Erythroblast (primary cell): ENCODE results near the gene CBLB.
A peak's percentile ranks its signal among the peaks of the same experiment; 100 is the strongest.

Experiments
- DNase-seq, 2 experiments: peaks; one replicate each; lab custom pipeline; 2025; lab: John Stamatoyannopoulos, UW
- GATA1 ChIP-seq: IDR thresholded peaks from 2 replicates; pipeline ENCODE4 v1.6.1; 2011; ENCODE audit warnings: low read depth, mild to moderate bottlenecking, control low read depth, low read length, moderate library complexity
- POLR2A ChIP-seq: IDR thresholded peaks from 2 replicates; pipeline ENCODE4 v1.6.1; 2011; ENCODE audit warnings: mild to moderate bottlenecking, low read length

CBLB gene

GRCh38 chr3:105866656-105867653 lies 1.9 kb downstream of the CBLB start:
- DNase-seq = peak; percentile 35 to 57

DNA sequence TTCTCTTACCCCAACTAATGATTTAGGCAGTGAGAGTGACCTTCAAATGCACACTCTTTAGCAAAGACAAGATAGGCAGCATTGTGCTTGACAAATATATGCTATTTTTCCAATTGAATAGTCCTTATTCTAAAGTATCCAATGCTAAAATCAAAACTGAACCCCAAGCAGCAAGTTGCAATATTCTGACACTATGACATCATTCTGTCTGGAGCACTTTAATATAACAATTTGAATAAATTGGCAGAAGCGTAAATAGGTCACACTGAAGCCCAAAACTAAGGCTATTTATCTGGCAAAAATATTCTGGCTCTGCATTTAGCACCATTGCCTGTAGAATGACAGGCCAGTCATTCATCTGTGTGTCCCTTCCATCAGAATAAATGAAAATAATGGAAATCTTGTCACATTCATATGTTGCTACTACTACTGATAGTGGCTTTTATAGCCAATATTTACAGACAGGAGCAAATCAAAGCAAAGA lies 2.9 kb downstream of the CBLB start:
- no peak for TF ChIP-seq GATA1
- no peak for TF ChIP-seq POLR2A
- no peak for DNase-seq

More at GRCh38 chr3:105866656-105867653, 1.9 kb downstream of the CBLB start:
- TF ChIP-seq POLR2A (no peak), GATA1 (no peak)

- no peak for DNase-seq
- TF ChIP-seq GATA1 = no peak
- no peak for TF ChIP-seq POLR2A
Observed at GRCh38 chr3:105865016-105865623, 3.7 kb downstream of the CBLB start.

GRCh38 chr3:105864212-105864611 lies 4.6 kb downstream of the CBLB start:
- no peak for DNase-seq
- TF ChIP-seq POLR2A = no peak
- TF ChIP-seq GATA1 = no peak

- DNase-seq = no peak
- TF ChIP-seq POLR2A = no peak
- TF ChIP-seq GATA1 = no peak
Observed at GRCh38 chr3:105863608-105864007, 5.2 kb downstream of the CBLB start.

DNA sequence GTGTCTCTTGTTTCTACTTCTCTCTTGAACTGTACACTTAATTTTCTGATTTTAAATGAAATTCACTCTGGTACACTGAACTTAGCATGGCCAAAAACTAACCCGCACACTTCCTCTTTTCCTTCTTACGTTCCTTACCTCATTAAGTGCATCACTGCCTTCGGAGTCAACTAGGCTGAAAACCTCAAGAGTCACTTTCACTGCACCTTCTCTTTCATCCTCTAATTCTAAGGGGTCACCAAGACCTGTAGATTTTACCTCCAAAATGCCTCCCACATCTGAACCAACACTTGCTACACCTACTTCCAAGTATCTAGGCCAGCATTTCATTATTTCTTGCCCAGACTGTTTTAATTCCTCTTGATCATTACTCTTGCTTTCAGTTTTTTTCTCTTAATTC lies 6.6 kb downstream of the CBLB start:
- DNase-seq = no peak
- TF ChIP-seq GATA1 (no peak), POLR2A (no peak)

DNA sequence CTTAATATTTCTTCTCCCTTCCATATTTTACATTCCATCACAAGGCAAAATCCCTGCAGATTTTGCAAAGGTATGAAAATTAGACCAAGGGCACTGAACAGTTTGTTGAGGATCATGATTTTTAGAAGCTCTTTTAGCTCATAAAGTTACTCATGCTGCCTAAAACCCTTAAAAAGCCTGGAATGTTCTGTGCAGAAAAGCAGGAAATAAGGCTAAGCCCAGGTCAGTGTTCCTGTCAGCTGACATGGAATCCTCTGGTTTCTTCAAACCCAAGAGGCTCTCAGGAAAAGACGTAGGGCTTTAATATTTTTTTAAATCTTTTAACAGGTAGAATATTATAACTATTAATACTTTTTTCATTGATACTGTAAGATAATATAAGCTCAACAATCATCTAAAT lies 8.2 kb downstream of the CBLB start:
- DNase-seq = no peak

GRCh38 chr3:105858017-105858416 lies 10.8 kb downstream of the CBLB start:
- DNase-seq = no peak
- no peak for TF ChIP-seq GATA1
- no peak for TF ChIP-seq POLR2A

More for the DNA sequence above, 8.2 kb downstream of the CBLB start:
- TF ChIP-seq GATA1 (no peak), POLR2A (no peak)

DNA sequence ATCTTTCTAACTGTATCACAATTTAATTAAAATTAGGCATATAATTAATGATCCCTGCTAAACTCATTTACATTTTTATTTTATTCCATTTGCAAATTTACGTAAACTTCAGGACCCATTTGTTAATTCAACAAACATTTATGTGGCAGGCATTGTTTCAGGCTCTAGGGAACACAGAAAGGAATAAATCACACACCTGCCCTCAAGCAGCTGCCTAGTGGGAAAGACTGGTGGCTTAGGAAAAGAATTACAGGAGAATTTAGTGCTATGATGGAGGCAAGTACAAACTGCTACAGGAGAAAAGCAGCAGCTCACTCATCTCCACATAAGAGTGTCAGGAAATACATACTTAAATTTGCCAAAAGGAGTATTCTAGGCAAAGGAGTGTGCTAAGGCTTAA lies 11.2 kb downstream of the CBLB start:
- no peak for TF ChIP-seq GATA1
- TF ChIP-seq POLR2A = no peak
- no peak for DNase-seq

DNA sequence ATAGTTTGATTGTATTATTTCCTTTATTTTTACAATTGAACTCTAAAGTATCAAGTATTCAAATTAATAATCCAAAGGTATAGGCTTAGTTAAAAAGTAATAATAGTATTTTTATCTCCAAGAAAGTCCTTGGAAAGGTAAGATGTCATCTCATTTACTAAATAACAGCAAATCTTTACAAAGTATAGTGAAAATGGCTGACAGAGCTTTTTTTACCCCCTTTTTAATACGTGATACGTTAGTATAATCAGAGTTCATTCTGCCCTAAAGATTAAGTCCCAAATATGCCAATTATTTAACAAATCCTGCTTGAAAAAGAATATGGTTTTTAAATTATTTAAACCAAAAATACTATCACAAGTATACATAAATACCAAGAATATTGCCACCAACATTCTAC lies 12.2 kb downstream of the CBLB start:
- TF ChIP-seq GATA1 (no peak), POLR2A (no peak)
- no peak for DNase-seq

- DNase-seq = no peak
- TF ChIP-seq GATA1 (no peak), POLR2A (no peak)
Observed at GRCh38 chr3:105853801-105854432, 14.9 kb downstream of the CBLB start.

DNA sequence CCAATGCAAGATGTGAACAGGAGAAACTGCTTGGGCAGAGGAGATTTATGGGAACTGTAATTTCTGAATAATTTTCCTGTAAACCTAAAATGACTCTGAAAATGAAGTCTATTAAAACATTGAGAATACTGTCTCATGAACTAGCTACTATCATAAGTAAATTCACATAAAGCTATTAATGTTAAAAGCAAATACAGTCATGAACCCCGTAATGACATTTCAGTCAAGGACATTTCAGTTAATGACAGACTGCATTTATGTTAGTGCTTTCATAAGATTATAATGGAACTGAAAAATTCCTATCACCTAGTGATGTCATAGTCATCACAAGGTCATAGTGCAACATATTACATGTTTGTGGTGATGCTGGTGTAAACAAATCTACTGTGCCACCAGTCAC lies 17.2 kb downstream of the CBLB start:
- DNase-seq = no peak
- TF ChIP-seq POLR2A (no peak), GATA1 (no peak)

DNA sequence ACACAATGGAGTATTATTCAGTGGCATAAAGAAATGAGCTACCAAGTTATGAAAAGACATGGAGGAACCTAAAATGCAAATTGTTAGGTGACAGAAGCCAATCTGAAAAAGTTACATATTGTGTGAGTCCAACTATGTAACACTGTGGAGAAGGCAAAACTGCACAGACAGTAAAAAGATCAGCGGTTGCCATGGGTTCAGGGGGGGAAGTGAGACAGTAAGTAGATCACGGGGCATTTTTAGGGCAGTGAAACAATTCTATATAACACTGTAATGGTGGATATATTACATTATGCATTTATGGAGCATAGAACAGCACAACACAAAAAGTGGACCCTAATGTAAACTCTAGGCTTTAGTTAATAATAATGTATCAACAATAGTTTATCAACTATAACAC lies 17.6 kb downstream of the CBLB start:
- TF ChIP-seq GATA1 (no peak), POLR2A (no peak)
- DNase-seq = no peak

- no peak for DNase-seq
- TF ChIP-seq POLR2A (no peak), GATA1 (no peak)
Observed at GRCh38 chr3:105850593-105850992, 18.2 kb downstream of the CBLB start.

GRCh38 chr3:105848821-105849220 lies 20.0 kb downstream of the CBLB start:
- no peak for DNase-seq
- TF ChIP-seq POLR2A = no peak
- TF ChIP-seq GATA1 = no peak
